DOHH2 (cell line): ENCODE results near the gene FEM1C.

Source experiments
- H3F3A ChIP-seq: fragments of 200-600 bp; sonication (generic), shearing (Covaris generic); 2 replicates; pipeline ENCODE4 v1.6.0; 2016; ENCODE audit warnings: antibody characterized with exemption, mild to moderate bottlenecking; ENCODE audit not compliant: control insufficient read depth, insufficient read depth
- H3K27ac ChIP-seq: fragments of 200-600 bp; sonication (generic); 2 replicates; pipeline ENCODE4 v1.5.1; 2014; ENCODE audit warnings: low read depth, mild to moderate bottlenecking, low read length, moderate library complexity
- H3K27me3 ChIP-seq: fragments of 200-600 bp; sonication (generic); 2 replicates; pipeline ENCODE4 v1.6.1; 2014; ENCODE audit warnings: mild to moderate bottlenecking, low read length, mixed read lengths; ENCODE audit not compliant: control insufficient read depth
- H3K36me3 ChIP-seq: fragments of 200-600 bp; sonication (generic); 2 replicates; pipeline ENCODE4 v1.6.1; 2014; ENCODE audit warnings: mild to moderate bottlenecking, low read length, moderate library complexity, mixed read lengths; ENCODE audit not compliant: control insufficient read depth
- H3K4me1 ChIP-seq: fragments of 200-600 bp; sonication (generic); 2 replicates; pipeline ENCODE4 v1.6.1; 2014; ENCODE audit warnings: mild to moderate bottlenecking, low read length, mixed read lengths; ENCODE audit not compliant: control insufficient read depth
- H3K4me2 ChIP-seq: fragments of 200-600 bp; sonication (generic); 2 replicates; pipeline ENCODE4 v1.6.0; 2014; ENCODE audit warnings: mild to moderate bottlenecking, low read length, moderate library complexity
- H3K4me3 ChIP-seq: fragments of 200-600 bp; sonication (generic); 2 replicates; pipeline ENCODE4 v1.5.1; 2014; ENCODE audit warnings: mild to moderate bottlenecking, low read length, mixed read lengths
- H3K79me2 ChIP-seq: fragments of 200-600 bp; sonication (generic); 2 replicates; pipeline ENCODE4 v1.6.1; 2014; ENCODE audit warnings: mild to moderate bottlenecking, low read length, mixed read lengths; ENCODE audit not compliant: control insufficient read depth
- H3K9me2 ChIP-seq: fragments of 200-600 bp; sonication (generic); replicated peaks from 2 replicates; pipeline ENCODE4 v1.6.1; 2014; ENCODE audit warnings: mild to moderate bottlenecking, low read length, mixed read lengths; ENCODE audit not compliant: control insufficient read depth
- H3K9me3 ChIP-seq: fragments of 200-600 bp; sonication (generic); 2 replicates; pipeline ENCODE4 v1.6.1; 2014; ENCODE audit warnings: antibody characterized with exemption, low read length, mixed read lengths; ENCODE audit not compliant: control insufficient read depth, insufficient read depth
- H4K20me1 ChIP-seq: fragments of 200-600 bp; sonication (generic); 2 replicates; pipeline ENCODE4 v1.6.0; 2014; ENCODE audit warnings: low read depth, mild to moderate bottlenecking, antibody characterized with exemption, low read length, moderate library complexity; ENCODE audit not compliant: control insufficient read depth, insufficient read depth
- EZH2phosphoT487 ChIP-seq: fragments of 200-600 bp; sonication (generic); IDR thresholded peaks from 2 replicates; pipeline ENCODE4 v1.6.1; 2017; ENCODE audit warnings: borderline replicate concordance, mild to moderate bottlenecking, antibody characterized with exemption, low read length, moderate library complexity, mixed read lengths
- TF ChIP-seq, protein P1 (sequence below): fragments of 200-600 bp; sonication (generic); IDR thresholded peaks from one replicate; pipeline ENCODE4 v1.5.1; 2014; ENCODE audit warnings: antibody characterized with exemption, mild to moderate bottlenecking, low read depth, low read length; ENCODE audit not compliant: poor library complexity, severe bottlenecking

Gene FEM1C

GRCh38 chr5:115471345-115472063, 73.1 kb downstream of the FEM1C start:
- Histone ChIP-seq H3K27me3 (no peaks in the 10 kb centered on the region), H3K36me3 (no peaks in the 10 kb centered on the region), H3K9me2 (no peaks in the 10 kb centered on the region), H3K4me2 (no peak overlapping the region), H3F3A (no peaks in the 10 kb centered on the region), H3K79me2 (no peaks in the 10 kb centered on the region), H3K4me1 (no peaks in the 10 kb centered on the region), H4K20me1 (no peaks in the 10 kb centered on the region), H3K27ac (no peak overlapping the region), H3K4me3 (no peak overlapping the region), H3K9me3 (no peaks in the 10 kb centered on the region)
- TF ChIP-seq EZH2phosphoT487 = no peak
- TF ChIP-seq, protein P1, sequence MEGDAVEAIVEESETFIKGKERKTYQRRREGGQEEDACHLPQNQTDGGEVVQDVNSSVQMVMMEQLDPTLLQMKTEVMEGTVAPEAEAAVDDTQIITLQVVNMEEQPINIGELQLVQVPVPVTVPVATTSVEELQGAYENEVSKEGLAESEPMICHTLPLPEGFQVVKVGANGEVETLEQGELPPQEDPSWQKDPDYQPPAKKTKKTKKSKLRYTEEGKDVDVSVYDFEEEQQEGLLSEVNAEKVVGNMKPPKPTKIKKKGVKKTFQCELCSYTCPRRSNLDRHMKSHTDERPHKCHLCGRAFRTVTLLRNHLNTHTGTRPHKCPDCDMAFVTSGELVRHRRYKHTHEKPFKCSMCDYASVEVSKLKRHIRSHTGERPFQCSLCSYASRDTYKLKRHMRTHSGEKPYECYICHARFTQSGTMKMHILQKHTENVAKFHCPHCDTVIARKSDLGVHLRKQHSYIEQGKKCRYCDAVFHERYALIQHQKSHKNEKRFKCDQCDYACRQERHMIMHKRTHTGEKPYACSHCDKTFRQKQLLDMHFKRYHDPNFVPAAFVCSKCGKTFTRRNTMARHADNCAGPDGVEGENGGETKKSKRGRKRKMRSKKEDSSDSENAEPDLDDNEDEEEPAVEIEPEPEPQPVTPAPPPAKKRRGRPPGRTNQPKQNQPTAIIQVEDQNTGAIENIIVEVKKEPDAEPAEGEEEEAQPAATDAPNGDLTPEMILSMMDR = no peak

DNA sequence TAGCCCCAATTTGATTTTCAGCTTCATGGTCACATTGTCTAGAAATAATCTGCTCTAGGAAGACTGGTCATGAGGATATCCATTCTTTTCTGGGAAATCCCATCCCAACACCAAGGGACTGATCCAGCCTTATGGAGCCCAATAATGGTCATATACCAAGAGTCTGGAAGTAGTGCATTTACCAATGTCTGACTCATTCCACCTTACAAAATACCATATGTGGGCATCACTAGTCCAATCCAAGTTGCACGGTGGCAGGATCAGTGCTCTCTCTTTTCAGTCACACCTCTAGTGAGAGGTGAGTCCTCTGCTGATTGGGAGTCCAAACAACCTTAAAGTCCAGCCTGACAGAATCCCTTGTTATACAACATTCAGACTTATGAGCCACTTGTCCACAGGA, 73.7 kb downstream of the FEM1C start:
- Histone ChIP-seq H3K9me2 (no peaks in the 10 kb centered on the region), H3K4me2 (no peak overlapping the region), H3F3A (no peaks in the 10 kb centered on the region), H3K36me3 (no peaks in the 10 kb centered on the region), H3K27ac (no peak overlapping the region), H3K27me3 (no peaks in the 10 kb centered on the region), H3K79me2 (no peaks in the 10 kb centered on the region), H4K20me1 (no peaks in the 10 kb centered on the region), H3K9me3 (no peaks in the 10 kb centered on the region), H3K4me1 (no peaks in the 10 kb centered on the region), H3K4me3 (no peak overlapping the region)
- TF ChIP-seq EZH2phosphoT487 = no peak
- TF ChIP-seq, protein P1 = no peak
